Measurements from ENCODE around the gene IL6ST.

- TF ChIP-seq CTCF (IDR thresholded peaks at IDR 0.05): no peak
- TF ChIP-seq EP300 (IDR thresholded peaks at IDR 0.05): no peak
- no peak for TF ChIP-seq POLR2A (IDR thresholded peaks at IDR 0.05)
Measured at GRCh38 chr5:56025151-56025885, 30.6 kb upstream of the IL6ST start.
